PC-3 (cell line): ENCODE measurements around the gene SNAP23. TPM values are rescaled to one million over a fixed set of nuclear protein-coding genes. Genes with fewer than 3 reads are reported as not detected.

Experiments used
- ATAC-seq: fragments of 200-7000 bp; cut with Tn5 transposase; 2 replicates; pipeline ENCODE4 v1.9.1; 2020; ENCODE audit warnings: mild to moderate bottlenecking, moderate library complexity
- BruUV-seq: library from RNA; stranded (reverse); fragments of 400-500 nt; replicated peaks from 2 replicates; lab custom pipeline; 2021; lab: Mats Ljungman, UMichigan
- CTCF ChIA-PET: fragments of 300-600 bp; sonication (Branson Sonifier 250); formaldehyde crosslinking; loops from one replicate; lab custom pipeline; 2022; ENCODE audit warnings: antibody characterized with exemption; lab: Charles Lee
- POLR2A ChIA-PET: fragments of 300-600 bp; sonication (Branson Sonifier 250); formaldehyde crosslinking; loops from one replicate; lab custom pipeline; 2022; ENCODE audit warnings: antibody characterized with exemption; ENCODE audit not compliant: unreplicated experiment; lab: Charles Lee
- DNase-seq: peaks from one replicate; pipeline ENCODE4 v3.0.0-alpha.2; 2015
- H2AFZ ChIP-seq: fragments of 300-600 bp; sonication (generic); 2 replicates; pipeline ENCODE4 v1.6.0; 2016; ENCODE audit warnings: antibody characterized with exemption, low read length
- H3F3A ChIP-seq: fragments of 300-600 bp; sonication (generic); one replicate; pipeline ENCODE4 v1.6.0; 2017; ENCODE audit warnings: antibody characterized with exemption, low read length, control low read depth, mild to moderate bottlenecking; ENCODE audit not compliant: unreplicated experiment
- H3K27ac ChIP-seq: fragments of 300-600 bp; sonication (generic); 2 replicates; pipeline ENCODE4 v1.5.1; 2016; ENCODE audit warnings: mild to moderate bottlenecking, low read length
- H3K27me3 ChIP-seq: fragments of 300-600 bp; sonication (generic); 2 replicates; pipeline ENCODE4 v1.6.1; 2016; ENCODE audit warnings: low read length, mixed read lengths
- H3K36me3 ChIP-seq: fragments of 300-600 bp; sonication (generic); 2 replicates; pipeline ENCODE4 v1.6.1; 2016; ENCODE audit warnings: low read depth, mixed run types, low read length, mixed read lengths
- H3K4me1 ChIP-seq: fragments of 300-600 bp; sonication (generic); 2 replicates; pipeline ENCODE4 v1.5.1; 2016; ENCODE audit warnings: low read length; ENCODE audit not compliant: insufficient read depth
- H3K4me2 ChIP-seq: fragments of 300-600 bp; sonication (generic); 2 replicates; pipeline ENCODE4 v1.6.0; 2016; ENCODE audit warnings: low read length
- H3K4me3 ChIP-seq: fragments of 300-600 bp; sonication (generic); 2 replicates; pipeline ENCODE4 v1.5.1; 2016; ENCODE audit warnings: mild to moderate bottlenecking, low read length, mixed read lengths
- H3K79me2 ChIP-seq: fragments of 300-600 bp; sonication (generic); 2 replicates; pipeline ENCODE4 v1.6.1; 2017; ENCODE audit warnings: low read length, mixed read lengths
- H3K9ac ChIP-seq: fragments of 300-600 bp; sonication (generic); 2 replicates; pipeline ENCODE4 v1.6.0; 2016; ENCODE audit warnings: mild to moderate bottlenecking, low read length
- H3K9me2 ChIP-seq: fragments of 300-600 bp; sonication (generic); replicated peaks from 2 replicates; pipeline ENCODE4 v1.6.1; 2016; ENCODE audit warnings: mixed run types, low read length, mixed read lengths
- H3K9me3 ChIP-seq: fragments of 300-600 bp; sonication (generic); 2 replicates; pipeline ENCODE4 v1.6.1; 2016; ENCODE audit warnings: low read length, mixed read lengths
- H4K20me1 ChIP-seq: fragments of 300-600 bp; sonication (generic); 2 replicates; pipeline ENCODE4 v1.6.1; 2016; ENCODE audit warnings: low read length, mixed read lengths
- CTCF ChIP-seq: fragments of 300-600 bp; sonication (generic); conservative IDR thresholded peaks from 2 replicates; pipeline ENCODE4 v1.5.1; 2017; ENCODE audit warnings: antibody characterized with exemption, low read depth, mild to moderate bottlenecking, low read length
- EZH2 ChIP-seq: fragments of 300-600 bp; sonication (generic); IDR thresholded peaks from one replicate; pipeline ENCODE4 v1.6.1; 2017; ENCODE audit warnings: antibody characterized with exemption, mild to moderate bottlenecking, low read length; ENCODE audit not compliant: unreplicated experiment
- EZH2phosphoT487 ChIP-seq: fragments of 300-600 bp; sonication (generic); IDR thresholded peaks from 2 replicates; pipeline ENCODE4 v1.6.1; 2018; ENCODE audit warnings: mild to moderate bottlenecking, antibody characterized with exemption, low read length, borderline replicate concordance
- intact Hi-C: fragments of 100-400 bp; cut with micrococcal nuclease; formaldehyde crosslinking; loops from 2 replicates; pipeline ENCODE4 v1.9.0; 2023
- total RNA-seq: library from RNA; depleted of rRNA; stranded (reverse); fragments of >200 nt; gene quantifications from 2 replicates; pipeline ENCODE4 v1.2.3, GENCODE V29; 2014

SNAP23 gene
- total RNA-seq, 1 experiment from 2014 or later = 40.2 TPM

DNA sequence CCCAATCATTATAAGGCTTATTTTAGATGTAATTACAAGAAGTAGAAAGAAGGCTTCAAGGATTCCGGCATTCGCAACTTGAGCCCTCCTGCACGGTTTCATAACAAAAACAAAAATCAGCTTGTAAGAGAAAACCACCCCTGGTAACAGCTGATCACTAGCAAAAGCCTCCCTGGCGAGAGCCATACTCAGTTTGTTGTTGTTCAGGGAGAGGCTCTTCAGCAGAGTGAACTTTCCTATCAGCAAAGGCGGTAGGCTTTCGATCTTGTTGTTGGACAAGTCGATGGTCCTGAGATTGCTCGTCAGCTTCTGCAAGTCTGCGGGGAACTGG, 52.4 kb downstream of the SNAP23 start:
- Histone ChIP-seq H3K27ac (peak overlapping the region; percentile 24; the same call in 1 of the 2 replicates), H3K4me2 (peak overlapping the region; percentile 88), H3K79me2 (peaks cover 62% of the 10 kb centered on the region), H3K9ac (peak overlapping the region; percentile 96), H3K9me2 (no peaks in the 10 kb centered on the region), H3K27me3 (no peaks in the 10 kb centered on the region), H4K20me1 (no peaks in the 10 kb centered on the region), H2AFZ (peak overlapping the region; percentile 87), H3K36me3 (peaks cover 9% of the 10 kb centered on the region; the same call in 1 of the 2 replicates), H3K9me3 (no peaks in the 10 kb centered on the region), H3F3A (no peaks in the 10 kb centered on the region), H3K4me1 (peaks cover 16% of the 10 kb centered on the region), H3K4me3 (peak overlapping the region; percentile 94)
- TF ChIP-seq CTCF (no peak), EZH2 (no peak), EZH2phosphoT487 (no peak)
- intact Hi-C loops = loop anchor here (1.0 to 5.0 kb wide), 3 partner anchors 34 to 102 kb away; partner anchors contain the start of gene SNAP23
- ChIA-PET POLR2A (interaction anchor here (0.8 kb wide), 2 partner anchors 27 to 53 kb away, joined by 6 to 8 read pairs; partner anchors contain the start of genes SNAP23 and STARD9), CTCF (no interaction called here)
- DNase-seq (no peak), ATAC-seq (peak; percentile 23)
- no TSS peak for BruUV-seq

GRCh38 chr15:42548249-42549031, 53.0 kb downstream of the SNAP23 start, which contains the start of the genes HAUS2 and LRRC57:
Gene HAUS2, plus strand, starts transcription at chr15:42548838. Its CDS starts 35 bp downstream, at chr15:42548873.
Gene LRRC57, minus strand, starts transcription at chr15:42548793. Its CDS starts 359 bp downstream, at chr15:42548434.
- no peaks in the 10 kb centered on the region for H3K9me3 ChIP-seq
- TF ChIP-seq EZH2 (no peak), EZH2phosphoT487 (no peak), CTCF (no peak)
- peak within 1 kb of the TSS; percentile 96 for H3K9ac ChIP-seq
- H3K9me2 ChIP-seq = no peaks in the 10 kb centered on the region
- H3K36me3 ChIP-seq = peaks cover 7% of the 10 kb centered on the region; the same call in 1 of the 2 replicates
- TSS peak; percentile 67 for BruUV-seq
- intact Hi-C loops = loop anchor here (1.0 to 5.0 kb wide), 3 partner anchors 34 to 102 kb away; partner anchors contain the start of gene SNAP23
- ATAC-seq (peak; percentile 90), DNase-seq (peak; percentile 94)
- ChIA-PET CTCF (no interaction called here), POLR2A (interaction anchor here (0.6 to 0.8 kb wide), 3 partner anchors 27 to 53 kb away, joined by 3 to 8 read pairs (median 6); partner anchors contain the start of genes SNAP23 and STARD9)
- H3F3A ChIP-seq = no peaks in the 10 kb centered on the region
- peak within 1 kb of the TSS; percentile 88 for H3K4me2 ChIP-seq
- no peaks in the 10 kb centered on the region for H3K27me3 ChIP-seq
- no peaks in the 10 kb centered on the region for H4K20me1 ChIP-seq
- peak within 1 kb of the TSS; percentile 94 for H3K4me3 ChIP-seq
- peak within 1 kb of the TSS; percentile 87 for H2AFZ ChIP-seq
- peak within 1 kb of the TSS; percentile 24 for H3K27ac ChIP-seq
- peaks cover 68% of the 10 kb centered on the region for H3K79me2 ChIP-seq
- peaks cover 16% of the 10 kb centered on the region for H3K4me1 ChIP-seq
